ENCODE data around the gene BHLHE23.

BHLHE23 gene

DNA sequence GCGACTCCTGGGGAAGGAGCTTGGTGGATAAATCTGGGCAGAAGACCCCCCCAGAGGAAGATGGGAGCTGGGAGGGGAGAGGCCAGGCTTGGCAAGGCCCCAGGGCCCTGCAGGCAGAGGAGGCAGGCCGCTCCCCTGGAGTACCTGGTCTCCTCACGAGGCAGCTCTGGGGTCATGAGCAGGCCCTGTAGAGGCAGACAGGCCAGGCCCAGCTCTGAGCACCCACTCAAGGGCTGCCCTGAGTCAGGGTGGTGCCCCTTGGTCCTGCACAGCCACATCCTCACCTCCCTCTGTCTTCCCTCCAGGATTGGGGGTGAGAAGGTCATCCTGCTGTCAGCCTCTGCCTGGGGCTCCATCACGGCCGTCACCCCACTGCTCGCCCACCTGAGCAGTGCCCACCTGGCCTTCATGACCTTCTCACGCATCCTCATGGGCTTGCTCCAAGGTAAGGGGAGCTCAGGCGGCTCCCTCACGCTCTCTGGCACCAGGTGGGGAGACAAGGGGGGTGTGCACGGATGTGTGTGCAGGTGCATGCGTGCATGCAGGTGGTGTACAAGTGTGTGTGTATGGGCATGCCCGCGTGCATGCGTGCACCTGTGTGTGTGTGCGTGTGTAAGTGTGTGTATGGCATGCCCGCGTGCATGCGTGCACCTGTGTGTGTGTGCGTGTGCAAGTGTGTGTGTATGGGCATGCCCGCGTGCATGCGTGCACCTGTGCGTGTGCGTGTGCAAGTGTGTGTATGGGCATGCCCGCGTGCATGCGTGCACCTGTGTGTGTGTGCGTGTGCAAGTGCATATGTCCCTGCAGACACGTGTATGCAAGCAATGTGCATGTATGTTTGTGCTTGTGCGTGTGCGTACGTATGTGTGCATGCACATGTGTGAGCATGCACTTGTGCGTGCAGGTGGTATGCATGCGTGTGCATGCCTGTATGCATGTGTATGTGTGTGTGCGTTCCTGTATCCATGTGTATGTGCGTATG, 49.3 kb downstream of the BHLHE23 start:
- TF ChIP-seq, protein P1, sequence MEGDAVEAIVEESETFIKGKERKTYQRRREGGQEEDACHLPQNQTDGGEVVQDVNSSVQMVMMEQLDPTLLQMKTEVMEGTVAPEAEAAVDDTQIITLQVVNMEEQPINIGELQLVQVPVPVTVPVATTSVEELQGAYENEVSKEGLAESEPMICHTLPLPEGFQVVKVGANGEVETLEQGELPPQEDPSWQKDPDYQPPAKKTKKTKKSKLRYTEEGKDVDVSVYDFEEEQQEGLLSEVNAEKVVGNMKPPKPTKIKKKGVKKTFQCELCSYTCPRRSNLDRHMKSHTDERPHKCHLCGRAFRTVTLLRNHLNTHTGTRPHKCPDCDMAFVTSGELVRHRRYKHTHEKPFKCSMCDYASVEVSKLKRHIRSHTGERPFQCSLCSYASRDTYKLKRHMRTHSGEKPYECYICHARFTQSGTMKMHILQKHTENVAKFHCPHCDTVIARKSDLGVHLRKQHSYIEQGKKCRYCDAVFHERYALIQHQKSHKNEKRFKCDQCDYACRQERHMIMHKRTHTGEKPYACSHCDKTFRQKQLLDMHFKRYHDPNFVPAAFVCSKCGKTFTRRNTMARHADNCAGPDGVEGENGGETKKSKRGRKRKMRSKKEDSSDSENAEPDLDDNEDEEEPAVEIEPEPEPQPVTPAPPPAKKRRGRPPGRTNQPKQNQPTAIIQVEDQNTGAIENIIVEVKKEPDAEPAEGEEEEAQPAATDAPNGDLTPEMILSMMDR (IDR thresholded peaks at IDR 0.05; ENCODE audit: low read depth, low read length): no peak
- no peak for DNase-seq (ENCODE audit: low read depth, low spot score)
- in situ Hi-C loops (cut with HindIII; ENCODE audit: low sequenced_read_pairs): no loop called here
- H3K4me3 ChIP-seq (ENCODE audit: low read depth, low read length): no peak overlapping the region

DNA sequence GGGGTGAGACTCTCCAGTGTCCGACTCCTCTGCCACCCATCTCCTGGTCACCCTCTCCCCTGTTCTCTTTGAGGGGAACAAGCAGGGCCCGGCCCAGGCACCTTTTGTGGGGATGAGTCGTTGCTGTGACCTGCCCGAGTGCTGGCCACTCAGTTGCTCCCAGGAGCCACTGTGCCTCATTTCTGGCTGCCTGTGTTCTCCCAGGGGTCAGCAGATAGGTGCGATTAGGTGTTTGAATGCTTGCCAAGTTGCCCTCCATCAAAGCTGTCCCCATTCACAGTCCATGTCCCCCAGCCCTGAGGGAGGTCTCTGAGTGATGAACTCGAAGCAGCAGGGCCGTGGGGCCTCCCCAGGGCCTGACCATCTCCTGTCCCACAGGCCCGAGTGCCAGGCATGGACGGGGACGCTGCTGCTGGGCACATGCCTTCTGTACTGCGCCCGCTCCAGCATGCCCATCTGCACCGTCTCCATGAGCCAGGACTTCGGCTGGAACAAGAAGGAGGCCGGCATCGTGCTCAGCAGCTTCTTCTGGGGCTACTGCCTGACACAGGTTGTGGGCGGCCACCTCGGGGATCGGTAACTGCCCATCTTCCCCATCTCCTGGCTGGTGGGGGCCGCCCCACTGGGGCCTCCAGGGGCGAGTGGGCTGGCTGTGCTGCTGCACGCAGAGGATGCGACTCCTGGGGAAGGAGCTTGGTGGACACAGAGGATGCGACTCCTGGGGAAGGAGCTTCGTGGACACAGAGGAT, 50.2 kb downstream of the BHLHE23 start:
- DNase-seq (ENCODE audit: low read depth, low spot score): no peak
- TF ChIP-seq, protein P1 (IDR thresholded peaks at IDR 0.05; ENCODE audit: low read depth, low read length): no peak
- H3K4me3 ChIP-seq (ENCODE audit: low read depth, low read length): no peak overlapping the region
- in situ Hi-C loops (cut with HindIII; ENCODE audit: low sequenced_read_pairs): no loop called here

All from astrocyte of the spinal cord (primary cell).